ENCODE data around the gene SLAMF7. TPM values are rescaled to one million over a fixed set of nuclear protein-coding genes. Genes with fewer than 3 reads are reported as not detected.

The SLAMF7 gene
- polyA plus RNA-seq, 1 donor (not counting 4 experiments of a cell fraction or from before 2014, with no cell fraction given) = 31.0 TPM

- dilution Hi-C loops (cut with MboI; ENCODE audit: extremely low pct_ligation_motif_present, low sequenced_read_pairs) = no loop called here
- no peaks in the 10 kb centered on the region for H3K4me1 ChIP-seq (ENCODE audit: control insufficient read depth, extremely low read depth, insufficient read depth, low read length)
- TF ChIP-seq EZH2 (IDR thresholded peaks at IDR 0.05; ENCODE audit: low read length) (no peak), CTCF (optimal IDR thresholded peaks at IDR 0.05 in 1 of 3, IDR thresholded peaks at IDR 0.05 in 1 of 3, conservative IDR thresholded peaks at IDR 0.05 in 1 of 3; ENCODE audit: extremely low read depth in 1 of 3, insufficient read depth in 2 of 3, low read length in 3 of 3) (no peak)
- H2AFZ ChIP-seq (ENCODE audit: control insufficient read depth, low read length) = no peak overlapping the region
- no peak for DNase-seq (ENCODE audit: low read depth, low spot score)
- H3K27me3 ChIP-seq (ENCODE audit: control insufficient read depth, extremely low read depth, insufficient read depth, low read length) = no peaks in the 10 kb centered on the region
- no peak overlapping the region for H3K4me2 ChIP-seq (ENCODE audit: control insufficient read depth, extremely low read depth, insufficient read depth, low read depth, low read length)
- no peak overlapping the region for H3K9ac ChIP-seq (ENCODE audit: control insufficient read depth, extremely low read depth, insufficient read depth, low read length)
- no peaks in the 10 kb centered on the region for H3K9me3 ChIP-seq (ENCODE audit: control insufficient read depth, low read depth, low read length)
- H4K20me1 ChIP-seq (ENCODE audit: control insufficient read depth, extremely low read depth, insufficient read depth, low read length) = no peaks in the 10 kb centered on the region
- H3K4me3 ChIP-seq (ENCODE audit: control insufficient read depth in 2 of 3, extremely low read depth in 1 of 3, insufficient read depth in 2 of 3, low read depth in 1 of 3, low read length in 3 of 3) = no peak overlapping the region
- no peaks in the 10 kb centered on the region for H3K79me2 ChIP-seq (ENCODE audit: control insufficient read depth, insufficient read depth, low read length)
- FAIRE-seq = no peak
- H3K36me3 ChIP-seq (ENCODE audit: control insufficient read depth in 2 of 2, extremely low read depth in 1 of 2, insufficient read depth in 2 of 2, low read length in 2 of 2) = no peaks in the 10 kb centered on the region
- no peak overlapping the region for H3K27ac ChIP-seq (ENCODE audit: control insufficient read depth, insufficient read depth, low read length)
- H3K9me1 ChIP-seq (ENCODE audit: control insufficient read depth, extremely low read depth, insufficient read depth, low read length) = no peaks in the 10 kb centered on the region
Measured at GRCh38 chr1:160708801-160709200, 30.2 kb upstream of the SLAMF7 start.

- Histone ChIP-seq H3K4me1 (ENCODE audit: control insufficient read depth, extremely low read depth, insufficient read depth, low read length) (no peaks in the 10 kb centered on the region), H3K9me3 (ENCODE audit: control insufficient read depth, low read depth, low read length) (no peaks in the 10 kb centered on the region), H3K79me2 (ENCODE audit: control insufficient read depth, insufficient read depth, low read length) (no peaks in the 10 kb centered on the region), H3K36me3 (ENCODE audit: control insufficient read depth in 2 of 2, extremely low read depth in 1 of 2, insufficient read depth in 2 of 2, low read length in 2 of 2) (no peaks in the 10 kb centered on the region), H2AFZ (ENCODE audit: control insufficient read depth, low read length) (no peak overlapping the region), H3K4me3 (ENCODE audit: control insufficient read depth in 2 of 3, extremely low read depth in 1 of 3, insufficient read depth in 2 of 3, low read depth in 1 of 3, low read length in 3 of 3) (no peak overlapping the region), H3K9me1 (ENCODE audit: control insufficient read depth, extremely low read depth, insufficient read depth, low read length) (no peaks in the 10 kb centered on the region), H3K4me2 (ENCODE audit: control insufficient read depth, extremely low read depth, insufficient read depth, low read depth, low read length) (no peak overlapping the region), H3K27ac (ENCODE audit: control insufficient read depth, insufficient read depth, low read length) (no peak overlapping the region), H4K20me1 (ENCODE audit: control insufficient read depth, extremely low read depth, insufficient read depth, low read length) (no peaks in the 10 kb centered on the region), H3K9ac (ENCODE audit: control insufficient read depth, extremely low read depth, insufficient read depth, low read length) (no peak overlapping the region), H3K27me3 (ENCODE audit: control insufficient read depth, extremely low read depth, insufficient read depth, low read length) (no peaks in the 10 kb centered on the region)
- DNase-seq (ENCODE audit: low read depth, low spot score) = no peak
- FAIRE-seq = no peak
- dilution Hi-C loops (cut with MboI; ENCODE audit: extremely low pct_ligation_motif_present, low sequenced_read_pairs) = no loop called here
- no peak for TF ChIP-seq EZH2 (IDR thresholded peaks at IDR 0.05; ENCODE audit: low read length)
- no peak for TF ChIP-seq CTCF (optimal IDR thresholded peaks at IDR 0.05 in 1 of 3, IDR thresholded peaks at IDR 0.05 in 1 of 3, conservative IDR thresholded peaks at IDR 0.05 in 1 of 3; ENCODE audit: extremely low read depth in 1 of 3, insufficient read depth in 2 of 3, low read length in 3 of 3)
Measured at GRCh38 chr1:160709715-160710114, 29.3 kb upstream of the SLAMF7 start.
